Measurements from ENCODE around the gene PTPRD.
"Not testable (repeated sequence)": the region's sequence is repeated elsewhere in the genome, so short reads cannot be mapped to it uniquely, and the experiment has no call there.

PTPRD gene

DNA sequence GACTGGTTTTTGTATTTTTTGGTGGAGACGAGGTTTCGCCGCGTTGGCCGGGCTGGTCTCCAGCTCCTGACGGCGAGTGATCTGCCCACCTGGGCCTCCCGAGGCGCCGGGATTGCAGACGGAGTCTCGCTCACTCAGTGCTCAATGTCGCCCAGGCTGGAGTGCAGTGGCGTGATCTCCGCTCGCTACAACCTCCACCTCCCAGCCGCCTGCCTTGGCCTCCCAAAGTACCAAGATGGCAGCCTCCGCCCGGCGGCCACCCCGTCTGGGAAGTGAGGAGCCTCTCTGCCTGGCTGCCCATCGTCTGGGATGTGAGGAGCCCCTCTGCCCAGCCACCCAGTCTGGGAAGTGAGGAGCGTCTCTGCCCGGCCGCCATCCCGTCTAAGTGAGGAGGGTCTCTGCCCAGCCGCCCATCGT is 163.6 kb downstream of the PTPRD start:
- DNase-seq, result not testable (repeated sequence)

GRCh38 chr9:10447036-10447435 is 165.8 kb downstream of the PTPRD start:
- DNase-seq, result no peak

- DNase-seq, result no peak
Observed at GRCh38 chr9:10443868-10444204, 169.0 kb downstream of the PTPRD start.

DNA sequence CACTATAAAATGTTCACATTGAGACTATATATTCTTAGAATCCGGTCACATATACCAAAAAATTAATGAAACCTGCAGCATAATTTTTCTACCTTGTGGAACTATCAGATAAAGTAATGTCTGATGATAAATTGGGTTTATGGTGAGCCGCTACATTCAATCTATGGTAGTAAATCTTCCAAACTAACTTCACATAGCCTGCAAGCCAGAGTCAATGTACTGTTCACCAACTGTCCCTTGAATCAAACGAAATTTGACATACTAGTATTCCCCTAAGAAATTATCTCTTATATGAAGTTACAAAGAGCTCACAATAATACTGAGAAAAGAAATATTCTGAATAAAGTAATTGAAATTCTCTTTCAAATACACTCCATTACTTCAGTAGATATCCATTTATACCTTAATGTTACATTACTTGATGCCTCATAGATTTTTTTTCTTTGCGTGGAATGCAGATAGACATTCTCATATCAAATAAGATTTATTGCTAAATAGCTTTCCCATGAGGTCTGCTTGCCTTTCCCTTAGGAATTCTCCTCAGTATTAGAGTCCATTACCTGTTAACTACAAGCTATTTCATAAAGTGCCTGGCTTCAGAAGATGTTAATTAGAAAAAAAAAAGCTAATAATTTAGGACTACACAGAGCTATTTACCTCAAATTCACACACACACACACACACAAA is 169.5 kb downstream of the PTPRD start:
- no peak for DNase-seq

DNA sequence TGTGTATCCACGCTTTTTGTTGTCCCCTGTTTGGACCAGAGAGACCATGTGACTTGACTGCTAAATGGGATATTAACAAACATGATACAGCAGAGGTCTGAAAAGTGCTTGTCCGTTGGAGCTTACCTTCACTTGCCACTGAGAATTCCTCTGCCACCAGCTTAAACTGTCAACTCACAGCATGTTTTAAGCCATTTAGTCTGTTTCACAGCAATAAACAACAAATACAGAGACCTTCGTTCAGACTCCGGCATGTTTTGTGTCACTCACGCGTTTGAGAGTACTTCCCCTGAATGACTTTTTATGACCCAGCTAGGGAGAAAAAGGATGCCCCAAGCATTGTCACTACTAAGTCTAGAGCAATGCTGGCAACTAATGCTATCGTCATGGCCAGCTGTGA is 173.8 kb downstream of the PTPRD start:
- DNase-seq, result no peak

DNA sequence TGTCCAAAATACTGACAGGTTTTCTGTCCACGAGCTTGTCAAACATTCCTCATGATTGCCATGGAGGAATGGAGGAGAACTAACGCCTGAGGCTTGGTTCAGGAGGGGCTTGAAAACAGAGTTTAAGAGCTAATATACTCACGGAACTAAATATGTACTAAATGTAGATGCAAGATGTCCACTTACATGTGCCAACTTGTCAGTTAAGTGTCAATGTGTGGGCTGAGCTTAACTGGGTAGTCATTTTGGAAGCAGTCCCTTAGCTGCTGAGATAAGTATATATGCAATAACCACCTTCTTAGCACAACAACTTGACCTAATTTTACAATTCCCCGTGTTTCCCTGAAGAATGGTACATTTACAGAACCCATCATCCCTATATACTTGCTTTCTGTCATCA is 176.0 kb downstream of the PTPRD start:
- DNase-seq, result no peak

- no peak for DNase-seq
Observed at GRCh38 chr9:10434412-10434811, 178.4 kb downstream of the PTPRD start.

DNA sequence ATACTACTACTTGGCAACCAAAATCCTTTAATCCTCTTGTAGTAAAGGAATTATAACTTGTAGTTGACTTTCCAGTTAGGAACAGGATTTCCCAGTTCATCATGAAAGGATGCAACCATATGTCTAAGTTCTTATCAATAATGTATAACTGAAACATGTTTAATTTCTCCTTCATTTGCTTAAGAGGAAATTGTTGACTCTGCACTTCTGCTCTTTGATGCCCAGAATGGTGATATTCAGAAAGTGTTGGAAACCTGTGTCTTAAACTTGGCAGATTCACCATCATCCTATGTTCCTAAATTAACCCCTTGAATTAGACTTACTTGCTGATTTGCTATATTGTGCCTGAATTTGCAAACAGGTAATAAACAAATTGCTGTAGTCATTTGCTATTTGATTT is 201.5 kb downstream of the PTPRD start:
- no peak for DNase-seq

DNA sequence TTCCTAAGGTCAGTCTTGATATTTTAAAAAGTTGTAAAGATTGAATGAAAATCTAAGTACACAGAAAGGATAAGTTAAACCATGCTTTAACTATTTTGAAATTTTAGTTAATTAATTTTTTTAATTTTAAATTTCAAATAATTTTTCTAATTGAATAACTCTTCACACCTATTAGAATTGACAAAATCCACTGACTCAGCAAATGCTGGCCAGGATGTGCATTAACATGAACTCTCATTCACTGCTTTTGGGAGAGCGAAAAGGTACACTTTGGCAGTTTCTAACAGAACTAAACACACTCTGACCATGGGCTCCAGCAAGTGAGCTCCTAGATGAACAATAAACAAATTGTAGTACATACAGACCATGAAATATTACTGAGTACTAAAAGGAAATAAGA is 209.5 kb downstream of the PTPRD start:
- DNase-seq, result no peak

DNA sequence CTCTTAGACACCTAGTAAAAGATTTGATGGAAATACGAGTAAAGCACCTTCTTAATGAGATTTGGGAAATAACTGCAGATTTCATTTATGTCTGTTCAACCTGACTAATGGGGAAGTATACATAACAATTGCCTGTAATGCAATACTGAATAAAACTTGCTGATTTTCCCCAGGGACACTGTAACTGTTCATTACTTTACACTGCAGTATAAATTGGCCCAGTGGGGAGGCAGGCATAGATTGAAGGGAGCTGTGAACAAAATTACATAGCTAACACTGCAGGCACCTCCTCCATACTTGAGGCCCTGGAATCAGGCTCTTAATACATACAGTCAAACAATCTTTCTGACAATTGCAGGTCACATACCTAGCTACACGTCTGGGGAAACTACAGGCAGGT is 216.2 kb downstream of the PTPRD start:
- DNase-seq, result no peak

DNA sequence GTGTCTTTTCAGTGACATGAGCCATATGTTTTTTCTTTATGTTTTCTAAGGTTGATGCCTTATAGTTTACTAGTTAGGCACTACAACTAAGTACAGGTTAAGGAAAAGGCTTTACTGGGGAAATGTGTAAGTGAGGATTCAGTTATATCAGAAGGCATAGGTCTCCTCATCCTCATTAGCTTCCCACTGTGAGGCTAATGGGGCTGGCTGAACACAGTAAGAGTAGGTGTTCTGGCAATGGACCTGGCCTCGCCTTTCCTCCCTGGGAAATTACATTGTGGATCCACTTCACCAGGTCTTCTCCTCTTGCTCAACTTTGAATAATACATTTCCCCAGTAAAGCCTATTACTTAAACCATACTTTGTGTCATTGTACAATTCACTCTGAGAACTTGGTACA is 225.5 kb downstream of the PTPRD start:
- DNase-seq, result no peak

DNA sequence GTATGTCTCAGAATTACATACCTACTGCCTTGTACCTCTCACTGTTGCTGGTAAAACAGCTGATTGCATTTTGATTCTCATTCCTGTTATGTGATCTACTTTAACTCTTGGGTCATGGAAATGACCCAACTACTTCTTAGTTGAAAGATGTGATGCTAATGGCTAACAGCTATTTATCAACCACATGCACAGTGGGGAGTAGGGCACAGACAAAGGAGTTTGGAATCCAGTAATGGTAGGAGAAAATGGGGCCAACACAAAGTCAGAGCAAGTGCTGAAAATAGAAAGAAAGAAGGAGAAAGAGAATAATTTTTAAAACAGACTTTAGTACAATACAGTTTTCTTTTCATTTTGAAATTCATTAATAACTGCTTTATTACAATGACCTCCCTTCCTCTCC is 241.0 kb downstream of the PTPRD start:
- DNase-seq, result no peak

DNA sequence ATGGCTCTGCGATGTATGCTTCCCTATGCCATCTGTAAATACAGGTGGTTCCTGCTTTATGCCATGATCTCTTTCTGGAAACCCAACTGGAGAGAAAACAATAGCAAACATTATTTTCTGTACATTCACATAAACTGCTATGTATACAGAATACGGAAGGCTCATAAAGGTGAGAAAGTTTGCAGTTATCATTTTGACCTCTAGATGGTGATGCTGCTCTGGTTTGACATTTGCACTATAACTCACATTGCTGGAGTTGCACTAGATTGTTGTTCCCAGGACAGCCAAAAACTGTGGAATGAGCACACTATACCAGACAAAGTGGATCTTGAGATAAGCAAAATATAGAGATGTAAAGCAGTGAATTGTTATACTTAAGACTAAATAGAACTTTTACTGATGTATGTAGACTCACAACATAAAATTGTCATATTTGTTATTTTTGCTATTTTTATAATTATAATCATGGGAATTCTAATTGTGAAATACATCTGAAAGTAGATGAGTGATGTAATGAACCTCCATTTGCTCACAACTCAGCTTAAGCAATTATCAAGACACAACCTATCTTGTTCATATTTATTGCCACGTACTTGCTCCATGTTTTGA is 246.5 kb downstream of the PTPRD start:
- peak in 1 of 2 donors; percentile 24 for DNase-seq

- DNase-seq, result no peak
Observed at GRCh38 chr9:10354591-10354990, 258.2 kb downstream of the PTPRD start.

DNA sequence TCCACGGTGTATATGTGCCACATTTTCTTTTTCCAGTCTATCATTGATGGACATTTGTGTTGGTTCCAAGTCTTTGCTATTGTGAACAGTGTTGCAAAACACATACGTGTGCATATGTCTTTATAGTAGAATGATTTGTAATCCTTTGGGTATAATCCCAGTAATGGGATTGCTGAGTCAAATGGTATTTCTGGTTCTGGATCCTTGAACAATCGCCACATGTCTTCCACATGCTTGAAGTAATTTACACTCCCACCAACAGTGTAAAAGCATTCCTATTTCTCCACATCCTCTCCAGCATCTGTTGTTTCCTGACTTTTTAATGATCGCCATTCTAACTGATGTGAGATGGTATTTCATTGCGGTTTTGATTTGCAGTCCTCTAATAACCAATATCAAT is 267.2 kb downstream of the PTPRD start:
- not testable (repeated sequence) for DNase-seq

GRCh38 chr9:10341057-10341456 is 271.7 kb downstream of the PTPRD start:
- DNase-seq, result no peak

DNA sequence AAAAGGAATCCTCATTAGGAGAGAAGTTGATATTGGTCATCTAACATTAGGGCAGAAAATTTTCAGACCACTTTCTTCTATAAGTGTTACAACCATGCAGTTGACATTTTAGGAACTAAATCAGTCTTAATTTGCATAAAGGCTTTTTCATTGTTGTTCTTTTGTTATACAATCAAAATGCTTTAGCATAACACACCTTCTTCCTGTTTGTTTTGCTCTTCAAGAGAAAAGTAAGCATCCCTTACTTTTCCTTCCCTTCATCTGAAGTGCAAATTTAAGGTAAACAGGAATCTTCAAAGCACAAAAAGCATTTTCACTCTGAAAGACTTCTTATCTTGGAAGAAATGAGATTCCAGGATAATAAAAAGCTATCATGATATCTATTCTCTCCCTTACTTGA is 273.6 kb downstream of the PTPRD start:
- DNase-seq, result no peak

DNA sequence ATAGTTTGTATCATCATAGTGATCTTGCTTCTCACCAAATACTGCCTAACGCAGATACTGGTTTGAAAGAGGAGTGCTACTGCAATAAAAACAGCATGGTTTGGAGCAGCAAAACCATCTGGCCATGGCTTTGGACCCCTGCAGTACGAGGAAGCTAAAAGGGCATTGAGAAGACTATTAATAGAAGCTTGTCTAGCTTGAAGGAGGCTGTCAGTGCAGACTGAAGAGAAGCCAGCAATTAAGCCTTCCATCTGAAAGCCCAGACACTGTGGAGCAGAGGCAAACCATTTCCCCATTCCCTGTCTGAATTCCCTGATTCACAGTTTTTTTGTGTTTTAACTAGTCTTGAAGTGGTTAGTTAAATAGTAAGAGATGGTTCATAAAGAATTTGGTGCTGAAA is 281.6 kb downstream of the PTPRD start:
- DNase-seq, result no peak

DNA sequence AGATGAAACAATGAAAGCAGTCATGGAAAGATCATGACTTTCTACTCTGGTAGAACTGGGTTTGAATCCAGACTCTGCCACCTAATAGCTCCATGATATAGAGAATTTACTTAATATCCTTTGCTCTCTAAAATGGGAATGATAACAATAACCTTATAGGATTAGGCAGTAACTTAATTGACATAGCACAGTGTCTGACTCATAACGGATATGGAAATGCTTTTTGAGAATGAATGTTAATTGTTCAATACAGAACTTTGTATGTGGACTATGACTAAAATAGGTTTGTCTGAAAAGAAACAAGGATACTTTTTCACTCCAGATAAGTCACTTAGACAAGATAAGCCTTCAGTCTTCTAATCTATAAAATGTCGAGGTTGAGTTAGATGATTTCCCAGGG is 330.7 kb downstream of the PTPRD start:
- DNase-seq, result no peak

DNA sequence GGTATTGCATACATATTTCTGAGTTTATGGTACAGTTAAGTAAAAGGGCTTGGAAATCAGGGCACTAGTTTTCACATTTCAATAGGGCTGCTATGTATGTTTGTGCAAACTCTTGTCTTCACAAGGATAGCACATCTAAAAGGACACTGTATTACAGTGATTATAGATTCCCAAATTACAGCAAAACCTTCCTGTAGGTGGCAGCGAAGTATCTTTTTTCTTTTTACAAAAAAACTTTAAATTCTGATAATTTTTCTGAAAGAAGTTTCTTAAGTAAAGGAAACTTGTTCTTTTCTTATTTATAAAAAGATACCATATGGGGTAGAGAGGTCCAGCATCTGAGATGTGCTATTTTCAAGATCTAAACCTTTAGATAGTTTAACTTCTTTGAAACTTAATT is 337.8 kb downstream of the PTPRD start:
- DNase-seq, result no peak

GRCh38 chr9:10274175-10274574 is 338.6 kb downstream of the PTPRD start:
- DNase-seq, result no peak

- DNase-seq, result no peak
Observed at GRCh38 chr9:10272830-10273229, 340.0 kb downstream of the PTPRD start.

DNA sequence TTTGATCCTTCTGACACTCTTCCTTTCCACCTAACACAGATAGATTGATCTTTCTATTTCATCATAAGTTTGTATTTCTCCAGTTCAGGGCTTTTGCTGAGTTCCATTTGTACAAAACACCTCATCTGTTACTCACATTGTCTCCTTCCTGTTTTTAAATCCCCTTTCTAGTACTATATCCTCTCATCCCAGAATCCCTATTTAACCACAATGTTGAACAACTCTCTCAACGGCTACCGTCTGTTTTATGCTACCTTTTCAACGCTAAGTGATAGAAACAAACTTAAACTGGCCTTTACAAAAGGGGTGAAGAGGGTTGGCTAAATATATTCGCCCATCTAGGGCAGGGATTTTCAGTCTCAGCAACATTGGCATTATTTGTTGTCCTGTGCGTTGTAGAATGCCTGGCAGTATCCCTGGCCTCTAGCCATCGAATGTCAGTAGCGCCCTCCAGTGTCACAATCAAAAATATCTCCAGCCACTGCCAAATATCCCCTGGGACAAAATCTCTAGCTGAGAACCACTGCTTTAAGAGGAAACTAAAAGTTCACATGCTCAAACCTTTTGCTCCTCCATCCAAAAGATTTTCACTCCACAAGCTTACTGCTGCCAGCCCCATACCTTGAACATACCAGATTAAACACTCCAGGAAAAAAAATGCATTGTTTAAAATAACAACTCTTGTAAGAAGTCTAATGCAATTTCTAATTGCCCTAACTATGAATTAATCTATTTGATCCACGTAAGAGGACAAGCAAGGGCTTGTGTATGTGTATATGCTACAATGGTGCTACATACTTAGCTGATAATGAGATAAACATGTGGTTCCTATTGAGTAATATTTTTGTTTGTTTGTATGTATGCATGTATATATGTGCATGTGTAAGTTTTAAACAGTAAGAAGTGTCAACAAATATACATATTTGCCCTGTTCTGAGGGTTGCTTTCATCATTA is 344.0 kb downstream of the PTPRD start:
- no peak for DNase-seq

DNA sequence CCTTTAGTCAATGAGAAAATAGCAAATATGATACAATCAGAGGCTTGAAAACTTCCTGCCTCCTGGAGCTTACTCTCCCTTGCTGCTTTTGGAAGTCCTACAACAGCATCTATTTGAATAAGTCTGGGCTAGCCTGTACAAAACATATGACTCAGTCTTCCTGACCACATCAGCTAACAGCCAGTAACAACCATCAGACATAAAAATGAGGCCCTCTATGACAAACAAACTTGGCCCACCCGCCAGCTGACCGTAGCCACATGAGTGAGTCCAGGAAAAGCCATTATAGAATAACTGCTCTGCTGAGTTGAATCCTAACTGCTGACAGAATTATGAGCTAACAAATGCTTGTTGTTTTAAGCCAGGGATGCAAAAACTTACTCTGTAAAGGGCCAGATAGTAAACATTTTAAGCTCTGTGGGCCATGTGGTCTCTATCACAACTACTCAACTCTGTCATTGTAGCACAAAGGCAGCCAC is 347.6 kb downstream of the PTPRD start:
- no peak for DNase-seq
